IPS DF 6.9 (cell line): ENCODE measurements around the gene S100A5.

Experiments used
- DNase-seq: peaks from one replicate; pipeline ENCODE4 v3.0.0-alpha.2; 2013; ENCODE audit warnings: low read depth, low spot score
- H3K27ac ChIP-seq: one replicate; pipeline ENCODE4 v1.5.1; 2013; ENCODE audit warnings: low read length, control low read depth
- H3K27me3 ChIP-seq: 2 replicates; pipeline ENCODE4 v1.6.1; 2013; ENCODE audit warnings: mild to moderate bottlenecking, low read length; ENCODE audit not compliant: control insufficient read depth, insufficient read depth
- H3K36me3 ChIP-seq: 2 replicates; pipeline ENCODE4 v1.6.1; 2013; ENCODE audit warnings: low read length; ENCODE audit not compliant: control insufficient read depth, insufficient read depth
- H3K4me1 ChIP-seq: 2 replicates; pipeline ENCODE4 v1.6.1; 2013; ENCODE audit warnings: low read length; ENCODE audit not compliant: control insufficient read depth, insufficient read depth
- H3K4me3 ChIP-seq: 2 replicates; pipeline ENCODE4 v1.5.1; 2013; ENCODE audit warnings: mild to moderate bottlenecking, low read length
- H3K9me3 ChIP-seq: 2 replicates; pipeline ENCODE4 v1.6.1; 2013; ENCODE audit warnings: low read length, inconsistent platforms; ENCODE audit not compliant: control insufficient read depth, insufficient read depth
- WGBS: extraction: QIAGEN DNeasy Blood & Tissue Kit; methylation state at CpG from one replicate; pipeline ENCODE4 v1.1.7; 2013; ENCODE audit warnings: mixed read lengths, missing lambda C conversion rate; ENCODE audit not compliant: insufficient read length, insufficient coverage; 5-methylcytosine and 5-hydroxymethylcytosine counted together

The S100A5 gene

DNA sequence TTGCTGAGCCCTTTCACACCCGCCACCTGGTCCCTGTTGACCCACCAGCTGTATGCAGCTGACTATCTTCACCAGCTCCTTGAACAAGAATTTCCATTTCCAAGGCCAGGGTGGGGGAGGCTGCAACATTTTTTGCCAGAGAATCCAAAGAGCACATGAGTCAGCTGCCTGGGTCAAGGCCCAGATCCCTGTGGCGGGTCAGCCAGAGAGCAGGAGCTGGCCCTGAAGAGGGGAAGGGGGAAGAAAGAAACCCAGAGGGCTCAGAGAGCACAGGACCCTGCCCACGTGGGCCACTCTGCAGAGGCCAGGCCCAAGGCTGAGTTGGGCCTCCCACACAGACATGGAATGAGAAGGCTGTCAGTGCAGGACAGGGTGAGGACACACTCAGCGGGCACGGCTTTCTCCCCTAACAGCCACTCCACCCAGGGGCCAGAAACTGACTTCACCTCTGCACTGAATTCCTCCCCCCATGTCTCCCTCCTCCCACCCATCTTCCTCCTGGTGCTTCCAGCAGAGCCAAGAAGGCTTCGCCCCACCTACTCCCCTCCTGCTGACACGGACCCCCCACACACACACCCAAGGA lies 33.8 kb downstream of the S100A5 start:
- Histone ChIP-seq H3K9me3 (no peaks in the 10 kb centered on the region), H3K27me3 (no peaks in the 10 kb centered on the region), H3K36me3 (no peaks in the 10 kb centered on the region), H3K27ac (no peak overlapping the region), H3K4me3 (no peak overlapping the region), H3K4me1 (no peaks in the 10 kb centered on the region)
- DNase-seq, result no peak
- no CpG with 5 or more reads among the region's 7 CpGs for WGBS

- H3K4me1 ChIP-seq, result no peaks in the 10 kb centered on the region
- no peak for DNase-seq
- no peaks in the 10 kb centered on the region for H3K9me3 ChIP-seq
- H3K4me3 ChIP-seq, result no peak overlapping the region
- no peaks in the 10 kb centered on the region for H3K27me3 ChIP-seq
- no peak overlapping the region for H3K27ac ChIP-seq
- no peaks in the 10 kb centered on the region for H3K36me3 ChIP-seq
- WGBS, result no CpG with 5 or more reads among the region's 5 CpGs
Observed at GRCh38 chr1:153506386-153506785, 34.3 kb downstream of the S100A5 start.

DNA sequence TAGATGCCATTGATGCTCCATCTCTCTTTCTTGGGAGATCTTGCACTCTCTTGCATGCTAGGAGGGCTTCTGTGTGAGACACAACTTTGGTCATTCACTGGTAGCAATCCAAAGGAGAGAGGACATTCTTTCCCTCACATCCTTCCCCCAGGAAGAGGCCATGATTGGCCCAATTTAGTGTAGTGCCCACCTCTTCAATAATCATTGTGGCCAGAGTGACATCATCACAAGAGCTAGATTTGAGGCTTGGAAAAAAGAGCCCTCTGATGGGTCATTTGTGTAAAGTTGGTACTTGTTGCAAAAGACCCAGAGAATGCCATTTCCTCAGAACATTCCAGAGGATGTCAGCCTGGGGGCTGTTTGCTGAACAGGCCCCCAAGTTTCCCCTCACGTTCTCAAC lies 35.2 kb downstream of the S100A5 start:
- H3K9me3 ChIP-seq, result no peaks in the 10 kb centered on the region
- H3K4me1 ChIP-seq, result no peaks in the 10 kb centered on the region
- H3K27me3 ChIP-seq, result no peaks in the 10 kb centered on the region
- no peak overlapping the region for H3K27ac ChIP-seq
- WGBS, result no CpG with 5 or more reads among the region's 1 CpG
- no peak for DNase-seq
- no peaks in the 10 kb centered on the region for H3K36me3 ChIP-seq
- H3K4me3 ChIP-seq, result no peak overlapping the region

DNA sequence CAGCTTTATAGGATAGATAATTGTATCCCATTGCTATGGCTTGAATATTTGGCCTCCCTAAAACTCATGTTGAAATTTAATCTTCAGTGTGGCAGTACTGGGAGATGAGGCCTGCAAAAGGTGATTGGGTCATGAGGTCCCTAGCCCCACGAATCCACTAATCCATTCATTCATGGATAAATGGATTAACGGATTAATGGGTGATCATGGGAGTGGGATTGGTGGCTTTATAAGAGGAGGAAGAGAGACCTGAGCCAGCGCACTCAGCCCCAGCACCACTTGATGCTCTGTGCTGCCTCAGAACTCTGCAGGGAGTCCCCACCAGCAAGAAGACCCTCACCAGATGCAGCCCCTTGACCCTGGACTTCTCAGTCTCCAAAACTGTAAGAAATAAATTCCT lies 37.0 kb downstream of the S100A5 start:
- H3K4me3 ChIP-seq, result no peak overlapping the region
- H3K27me3 ChIP-seq, result no peaks in the 10 kb centered on the region
- no peak for DNase-seq
- H3K36me3 ChIP-seq, result no peaks in the 10 kb centered on the region
- no peaks in the 10 kb centered on the region for H3K4me1 ChIP-seq
- WGBS, result no CpG with 5 or more reads among the region's 3 CpGs
- H3K27ac ChIP-seq, result no peak overlapping the region
- no peaks in the 10 kb centered on the region for H3K9me3 ChIP-seq

DNA sequence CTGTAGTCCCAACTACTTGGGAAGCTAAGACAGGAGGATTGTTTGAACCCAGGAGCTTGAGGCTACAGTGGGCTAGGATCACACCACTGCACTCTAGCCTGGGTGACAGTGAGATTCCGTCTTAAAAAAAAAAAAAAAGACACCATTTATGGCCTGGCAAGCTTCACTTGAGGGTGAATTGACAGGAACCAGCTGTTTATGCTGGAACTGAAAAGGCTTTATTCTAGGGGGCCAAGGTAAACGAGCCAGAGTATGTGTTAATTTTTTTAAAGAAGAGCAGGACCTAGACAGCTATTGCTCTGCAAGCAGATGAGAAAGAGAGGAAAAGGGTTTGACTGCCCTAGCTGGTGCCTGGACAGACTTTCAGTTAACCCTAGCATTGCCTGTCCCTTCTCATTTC lies 42.0 kb downstream of the S100A5 start:
- no CpG with 5 or more reads among the region's 2 CpGs for WGBS
- H3K27me3 ChIP-seq, result no peaks in the 10 kb centered on the region
- H3K36me3 ChIP-seq, result no peaks in the 10 kb centered on the region
- H3K4me3 ChIP-seq, result no peak overlapping the region
- H3K4me1 ChIP-seq, result no peaks in the 10 kb centered on the region
- no peak for DNase-seq
- H3K27ac ChIP-seq, result no peak overlapping the region
- H3K9me3 ChIP-seq, result no peaks in the 10 kb centered on the region

GRCh38 chr1:153495536-153495935 lies 45.2 kb downstream of the S100A5 start:
- Histone ChIP-seq H3K9me3 (no peaks in the 10 kb centered on the region), H3K27me3 (no peaks in the 10 kb centered on the region)
- no CpG with 5 or more reads among the region's 6 CpGs for WGBS

DNA sequence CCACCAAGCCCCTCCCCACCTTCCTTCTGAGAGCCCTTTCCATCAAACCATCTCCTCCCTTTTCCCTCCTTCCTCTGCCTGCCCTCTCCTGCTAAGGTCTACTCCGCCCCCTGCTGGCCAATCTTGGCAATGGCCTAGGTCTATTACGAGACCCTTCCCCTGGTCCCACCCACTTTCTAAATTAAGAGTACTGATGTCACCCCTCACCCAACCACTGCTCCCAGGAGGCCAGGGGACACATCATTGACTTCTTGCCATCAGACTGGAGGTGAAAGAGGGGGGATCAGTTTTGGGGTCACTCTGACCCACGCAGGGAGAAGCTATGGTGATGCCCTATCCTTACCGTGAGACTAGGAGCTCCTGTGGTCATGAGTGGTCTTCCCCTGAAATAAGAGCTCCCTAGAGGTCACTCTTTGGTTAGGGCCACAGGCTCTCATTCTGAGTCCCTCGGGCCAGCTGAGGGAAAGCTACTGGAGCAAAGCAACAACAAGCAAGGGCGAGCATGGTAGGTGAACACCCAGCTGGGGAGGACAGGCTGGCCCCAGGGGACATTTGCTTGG lies 45.7 kb downstream of the S100A5 start:
- Histone ChIP-seq H3K27me3 (no peaks in the 10 kb centered on the region), H3K27ac (no peak overlapping the region), H3K36me3 (no peaks in the 10 kb centered on the region), H3K4me3 (no peak overlapping the region), H3K9me3 (no peaks in the 10 kb centered on the region), H3K4me1 (no peaks in the 10 kb centered on the region)
- WGBS, result no CpG with 5 or more reads among the region's 6 CpGs
- peak; percentile 82 for DNase-seq

More at GRCh38 chr1:153495536-153495935, 45.2 kb downstream of the S100A5 start:
- Histone ChIP-seq H3K27ac (no peak overlapping the region), H3K4me3 (no peak overlapping the region), H3K36me3 (no peaks in the 10 kb centered on the region), H3K4me1 (no peaks in the 10 kb centered on the region)
- no peak for DNase-seq

GRCh38 chr1:153493343-153493960 lies 47.3 kb downstream of the S100A5 start:
- Histone ChIP-seq H3K9me3 (no peaks in the 10 kb centered on the region), H3K4me3 (no peak overlapping the region), H3K4me1 (no peaks in the 10 kb centered on the region), H3K27me3 (no peaks in the 10 kb centered on the region), H3K27ac (no peak overlapping the region), H3K36me3 (no peaks in the 10 kb centered on the region)
- no CpG with 5 or more reads among the region's 6 CpGs for WGBS
- DNase-seq, result no peak

DNA sequence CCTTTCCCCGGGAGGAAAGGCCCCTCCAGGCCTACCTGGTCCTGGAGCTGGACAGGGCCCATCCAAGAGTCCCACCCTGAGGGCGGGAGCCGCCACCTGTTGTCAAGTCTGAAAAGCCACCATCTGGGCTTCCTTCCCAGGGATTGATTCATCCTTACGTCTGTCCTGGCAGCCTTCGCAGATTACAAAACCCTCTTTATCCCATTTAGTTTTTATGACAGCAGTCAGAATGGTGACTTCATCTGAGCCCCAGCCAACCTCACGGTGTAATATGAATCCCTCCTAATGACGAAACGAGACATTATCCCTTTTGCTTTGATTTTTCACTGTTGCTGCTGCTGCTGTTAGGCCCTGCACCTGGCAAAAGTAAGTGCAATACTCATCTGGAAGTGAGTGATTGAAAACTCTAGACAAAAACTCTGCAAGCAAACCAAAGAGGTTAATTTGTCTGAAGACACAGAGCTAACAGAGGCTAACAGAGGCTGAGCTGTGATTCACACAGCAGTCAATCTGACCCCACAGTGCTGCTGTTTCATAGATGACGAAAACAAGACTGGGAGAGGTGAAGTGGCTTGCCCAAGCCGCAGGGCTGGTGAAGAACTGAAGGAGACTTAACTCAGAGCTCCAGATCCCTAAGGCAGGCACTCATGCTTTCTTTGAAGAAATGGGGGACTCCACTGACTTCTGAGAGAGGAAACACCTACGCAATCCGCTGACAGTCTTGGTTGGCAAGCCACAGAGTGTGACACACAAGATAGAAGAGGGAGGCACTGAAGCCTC lies 50.3 kb downstream of the S100A5 start:
- Histone ChIP-seq H3K4me1 (no peaks in the 10 kb centered on the region), H3K9me3 (no peaks in the 10 kb centered on the region), H3K4me3 (no peak overlapping the region), H3K36me3 (no peaks in the 10 kb centered on the region), H3K27me3 (no peaks in the 10 kb centered on the region), H3K27ac (no peak overlapping the region)
- no CpG with 5 or more reads among the region's 12 CpGs for WGBS
- DNase-seq, result no peak

GRCh38 chr1:153488731-153489130 lies 52.0 kb downstream of the S100A5 start:
- H3K27me3 ChIP-seq, result no peaks in the 10 kb centered on the region
- H3K36me3 ChIP-seq, result no peaks in the 10 kb centered on the region
- no peak for DNase-seq
- H3K27ac ChIP-seq, result no peak overlapping the region
- peaks cover 6% of the 10 kb centered on the region for H3K4me1 ChIP-seq
- no CpG with 5 or more reads among the region's 4 CpGs for WGBS
- no peaks in the 10 kb centered on the region for H3K9me3 ChIP-seq
- H3K4me3 ChIP-seq, result no peak overlapping the region
